Erythroblast (primary cell): ENCODE measurements around the gene SCD5.

ENCODE experiments used
- GATA1 ChIP-seq: IDR thresholded peaks from 2 replicates; pipeline ENCODE4 v1.6.1; 2011; ENCODE audit warnings: low read depth, mild to moderate bottlenecking, control low read depth, low read length, moderate library complexity
- POLR2A ChIP-seq: IDR thresholded peaks from 2 replicates; pipeline ENCODE4 v1.6.1; 2011; ENCODE audit warnings: mild to moderate bottlenecking, low read length

DNA sequence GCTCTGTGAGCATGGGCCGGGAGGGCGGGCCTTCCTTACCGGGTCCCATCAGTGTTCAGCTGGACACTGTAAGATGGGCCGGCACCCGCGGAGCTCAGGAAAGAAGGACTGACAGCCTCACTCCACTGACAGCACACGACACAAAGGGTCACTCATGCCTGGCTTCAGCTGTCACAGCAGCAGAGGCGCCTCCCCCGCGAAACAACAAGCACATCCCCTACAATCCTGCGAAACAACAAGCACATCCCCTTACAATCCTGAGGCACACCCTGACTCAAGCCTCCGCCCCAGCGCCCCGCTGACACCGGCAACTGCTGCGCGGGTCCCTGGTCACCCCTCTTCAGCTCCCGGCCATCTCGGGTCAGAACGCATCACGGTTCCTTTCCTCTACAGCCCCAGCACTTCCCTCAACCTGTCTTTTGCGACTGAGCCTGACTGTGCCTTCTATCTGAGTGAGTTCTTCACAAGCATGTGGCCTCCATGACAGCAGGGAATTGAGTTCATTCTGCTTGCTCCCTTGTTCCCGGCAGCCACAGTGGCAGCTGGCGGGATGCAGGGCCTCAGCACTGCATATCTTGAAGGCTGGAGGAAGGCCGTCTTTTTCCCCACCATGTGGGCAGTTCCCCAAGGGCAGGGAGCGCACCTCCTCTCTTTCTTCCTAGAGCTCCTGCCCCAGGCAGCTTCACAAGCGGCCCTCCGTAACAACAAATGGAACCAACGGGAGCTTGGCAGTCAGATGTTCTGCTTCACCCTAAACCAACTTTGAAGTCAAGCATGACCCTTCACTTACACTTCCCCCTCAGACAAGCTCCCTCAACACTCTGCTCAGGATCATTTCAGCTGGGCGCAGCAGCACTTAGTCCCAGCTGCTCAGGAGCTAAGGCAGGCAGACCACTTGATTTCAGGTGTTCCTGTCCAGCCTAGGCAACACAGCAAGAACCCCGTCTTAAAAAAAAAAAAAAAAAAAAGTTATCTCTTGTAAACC, 39.6 kb downstream of the SCD5 start:
- TF ChIP-seq POLR2A = no peak
- TF ChIP-seq GATA1 = no peak
